GM18526 (cell line): ENCODE measurements around the gene TCF15.

Source experiments
- POLR2A ChIP-seq: IDR thresholded peaks from 3 replicates; pipeline ENCODE4 v1.6.1; 2011; ENCODE audit not compliant: insufficient read length; ENCODE audit errors: extremely low read depth

Gene TCF15

DNA sequence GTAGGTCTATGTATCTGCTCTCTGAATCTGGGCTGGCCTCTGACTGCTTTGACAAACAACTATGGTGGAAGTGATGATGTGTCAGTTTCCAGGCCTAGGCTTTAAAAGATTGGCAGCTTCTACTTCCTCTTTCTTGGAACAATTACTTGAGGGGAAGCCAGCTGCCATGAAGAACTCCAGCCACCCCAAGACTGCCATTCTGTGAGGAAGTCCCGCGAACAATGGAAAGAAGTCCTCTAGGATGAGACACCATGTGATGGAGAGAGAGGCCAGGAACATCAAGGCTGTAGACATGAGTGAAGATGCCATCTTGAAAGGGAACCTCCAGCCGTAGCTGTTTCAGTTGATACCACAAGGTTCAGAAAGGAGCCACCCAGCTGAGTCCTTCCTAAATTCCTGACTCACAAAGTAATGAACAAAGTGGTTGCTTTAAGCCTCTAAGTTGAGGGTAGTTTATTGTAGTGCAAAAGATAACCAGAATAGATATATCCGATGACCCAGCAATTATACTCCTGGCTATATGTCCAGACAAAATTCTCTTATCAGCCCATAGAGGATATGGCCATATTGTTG lies 15.3 kb upstream of the TCF15 start:
- no peak for TF ChIP-seq POLR2A

DNA sequence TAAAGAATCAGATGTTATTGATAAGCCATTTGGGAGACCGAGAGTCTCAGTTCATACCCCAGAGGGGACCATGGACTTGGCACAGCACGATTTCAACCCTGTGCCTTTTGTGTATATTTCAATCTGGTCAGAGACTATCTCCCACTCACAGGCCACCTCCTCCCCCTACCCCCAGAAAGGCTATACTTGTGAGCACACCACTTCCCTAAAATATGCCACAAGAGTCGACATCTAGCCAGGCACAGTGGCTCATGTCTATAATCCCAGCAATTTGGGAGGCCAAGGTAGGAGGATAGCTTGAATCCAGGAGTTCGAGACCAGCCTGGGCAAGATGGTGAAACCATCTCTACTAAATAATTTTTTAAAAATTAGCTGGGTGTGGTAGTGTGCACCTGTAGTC lies 13.6 kb upstream of the TCF15 start:
- TF ChIP-seq POLR2A: no peak

DNA sequence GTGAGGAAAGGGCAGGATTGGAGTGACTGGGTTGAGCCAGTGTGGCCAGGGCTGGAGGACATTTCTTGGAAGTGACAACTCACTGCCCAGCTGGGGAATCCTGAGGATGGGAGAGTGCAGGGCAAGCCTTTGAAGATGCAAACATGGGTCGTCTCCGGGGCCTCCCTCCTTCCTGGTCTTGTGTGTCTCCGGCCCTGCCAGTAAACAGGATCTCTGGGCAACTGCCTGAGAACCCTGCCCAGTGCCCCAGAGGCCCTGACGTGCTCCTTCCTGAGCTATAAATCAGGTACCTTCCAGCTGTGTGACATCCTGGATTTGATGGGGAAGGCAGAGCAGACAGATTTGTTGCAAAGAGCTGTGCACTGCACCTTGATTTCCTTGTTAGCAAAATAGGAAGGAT lies 12.9 kb upstream of the TCF15 start:
- no peak for TF ChIP-seq POLR2A

DNA sequence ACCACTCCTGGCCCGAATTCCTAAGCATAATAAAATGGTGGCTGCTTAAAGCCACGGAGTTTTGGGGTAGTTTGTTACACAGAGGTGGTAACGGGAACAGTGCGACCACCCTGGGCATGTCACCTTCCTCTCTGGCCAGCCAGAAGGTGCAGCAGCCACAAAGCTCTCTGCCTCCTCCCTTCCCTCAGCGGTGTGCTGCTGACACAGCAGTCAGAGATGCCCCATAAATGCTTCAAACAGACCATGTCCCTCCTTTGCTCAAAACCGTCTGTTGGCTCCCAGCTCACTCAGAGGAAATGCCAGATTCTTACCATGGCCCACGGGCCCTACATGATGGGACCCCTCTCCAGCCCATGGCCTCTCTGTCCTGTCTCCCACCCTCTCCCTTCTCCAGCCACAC lies 12.1 kb upstream of the TCF15 start:
- no peak for TF ChIP-seq POLR2A

DNA sequence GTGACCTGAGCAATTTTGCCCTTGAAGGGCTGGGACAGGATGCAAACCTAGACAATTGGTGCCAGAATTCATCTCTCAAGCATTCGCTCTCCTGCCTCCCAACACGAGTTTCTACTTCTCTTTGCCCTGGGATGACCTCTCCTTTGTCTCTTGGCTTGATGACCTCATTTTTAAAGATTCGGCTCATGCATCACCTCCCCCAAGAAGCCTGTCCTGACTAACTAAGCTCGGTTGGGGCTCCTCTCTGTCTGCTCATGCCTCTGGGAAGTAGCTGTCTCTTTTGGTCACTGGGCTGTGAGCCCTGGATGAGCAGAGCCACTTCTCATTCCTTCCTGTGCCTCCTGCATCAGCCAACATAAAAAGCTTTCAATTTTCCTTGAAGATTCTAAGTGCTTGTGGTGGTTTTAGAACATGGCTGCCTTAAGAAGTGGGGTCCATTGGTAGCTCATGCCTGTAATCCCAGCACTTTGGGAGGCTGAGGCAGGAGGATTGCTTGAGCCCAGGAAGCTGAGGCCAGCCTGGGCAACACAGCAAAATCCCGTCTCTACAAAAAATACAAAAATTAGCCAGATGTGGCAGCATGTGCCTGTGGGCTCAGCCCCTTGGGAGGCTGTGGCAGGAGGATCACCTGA lies 11.1 kb upstream of the TCF15 start:
- TF ChIP-seq POLR2A: no peak

DNA sequence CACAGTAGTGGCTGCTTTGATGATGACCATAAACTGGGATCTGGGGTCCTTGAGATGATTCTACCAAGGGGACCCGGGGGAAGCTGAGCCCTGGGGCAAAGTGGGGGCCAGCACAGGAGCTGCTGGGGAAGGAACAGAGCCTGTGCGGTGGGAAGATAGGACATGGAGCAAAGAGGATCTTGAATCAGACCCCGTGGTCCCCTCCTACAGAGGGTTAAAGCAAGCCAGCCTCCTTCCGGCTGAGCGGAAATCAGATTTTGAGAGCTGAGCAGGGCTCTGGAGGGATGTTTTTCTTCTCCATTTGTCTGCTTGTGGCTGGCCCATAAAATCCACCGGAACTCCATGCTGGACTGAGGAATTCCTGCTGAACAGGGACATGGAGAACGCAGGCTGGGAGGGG lies 10.1 kb upstream of the TCF15 start:
- TF ChIP-seq POLR2A: no peak

DNA sequence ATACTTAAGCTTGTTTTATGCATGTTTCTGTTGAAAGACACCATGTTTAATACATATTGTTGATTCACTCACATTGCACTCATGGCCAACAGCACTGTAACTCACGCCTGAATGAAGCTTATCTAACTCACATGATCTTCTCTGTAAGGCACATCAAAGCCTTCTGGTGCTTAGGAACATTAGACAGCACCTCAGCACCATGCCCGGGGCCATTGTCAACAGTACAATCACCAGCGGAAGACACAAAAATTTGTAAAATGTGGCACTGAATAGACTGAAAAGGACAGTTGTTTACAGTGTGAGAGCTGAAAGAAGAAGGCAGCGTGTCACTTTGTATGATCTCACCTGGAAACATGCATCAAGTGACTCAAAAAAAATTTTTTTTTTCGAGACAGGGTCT lies 8.9 kb upstream of the TCF15 start:
- no peak for TF ChIP-seq POLR2A

DNA sequence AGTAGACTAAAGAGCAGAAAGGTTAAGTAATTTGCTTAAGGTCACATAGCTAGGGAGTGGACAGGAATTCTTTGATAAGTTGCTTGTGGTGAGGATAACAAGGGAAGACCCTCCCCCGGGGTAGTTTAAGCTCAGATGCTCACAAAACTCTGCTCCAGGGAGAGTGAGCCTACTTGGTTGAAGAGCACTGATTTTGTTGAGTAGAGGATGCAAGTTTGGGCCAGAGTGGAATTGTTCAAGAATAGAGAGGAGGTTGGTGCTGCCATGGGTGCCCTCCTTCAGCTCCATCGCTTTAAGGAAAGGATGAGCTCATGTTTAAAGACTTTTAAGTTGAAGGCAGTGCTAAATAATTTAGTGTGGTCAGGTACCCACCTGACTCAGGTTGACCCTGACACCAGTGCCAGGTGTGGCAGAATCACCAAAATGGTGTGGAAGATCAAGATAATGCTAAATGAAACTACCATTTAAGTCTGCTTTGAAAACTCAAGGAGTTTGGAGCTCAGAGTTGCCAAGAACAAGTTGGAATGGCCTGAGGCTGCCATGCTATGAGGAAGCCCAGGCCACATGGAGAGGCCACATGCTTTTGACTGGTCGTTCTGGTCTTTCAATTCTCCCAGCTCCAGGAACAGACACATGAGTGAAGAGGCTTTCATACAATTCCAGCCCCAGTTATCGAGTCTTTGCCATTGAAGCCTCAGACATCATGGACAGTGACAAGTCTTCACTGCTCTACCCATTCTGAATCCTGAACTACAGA lies 8.0 kb upstream of the TCF15 start:
- TF ChIP-seq POLR2A: no peak

DNA sequence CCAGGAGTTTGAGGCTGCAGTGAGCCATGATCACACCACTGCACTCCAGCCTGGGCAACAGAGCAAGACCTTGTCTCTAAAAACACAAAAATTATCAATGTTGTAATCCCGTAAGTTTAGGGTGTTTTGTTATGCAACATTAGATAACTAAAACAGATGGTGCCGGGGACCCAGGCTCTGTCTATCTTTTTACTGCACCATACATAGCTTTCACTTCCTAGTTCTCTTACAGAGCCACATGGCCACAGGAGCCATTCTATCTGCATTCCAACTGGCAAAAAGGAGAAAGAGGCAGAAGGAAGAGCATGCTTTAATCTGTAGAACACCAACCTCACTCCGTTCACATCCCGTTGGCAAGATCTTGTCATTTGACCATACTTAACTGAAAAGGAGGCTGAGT lies 5.4 kb upstream of the TCF15 start:
- no peak for TF ChIP-seq POLR2A

DNA sequence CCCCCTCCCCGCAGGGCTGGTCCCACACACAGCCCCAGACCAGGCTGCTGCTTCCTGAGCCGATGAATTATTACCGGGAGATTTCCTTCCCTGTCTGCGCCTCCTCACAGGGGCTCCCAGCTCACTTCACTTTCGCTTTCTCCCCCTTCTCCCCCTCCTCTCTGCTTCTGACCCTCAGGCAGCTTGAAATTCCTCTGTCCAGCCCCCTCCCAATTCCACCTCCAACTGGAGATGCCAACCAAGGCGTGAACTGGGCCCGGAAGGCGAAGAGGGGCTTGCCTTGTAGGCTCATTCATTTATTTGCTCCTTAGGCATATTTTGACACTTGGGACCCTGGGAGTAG lies 1.7 kb upstream of the TCF15 start:
- TF ChIP-seq POLR2A: no peak

DNA sequence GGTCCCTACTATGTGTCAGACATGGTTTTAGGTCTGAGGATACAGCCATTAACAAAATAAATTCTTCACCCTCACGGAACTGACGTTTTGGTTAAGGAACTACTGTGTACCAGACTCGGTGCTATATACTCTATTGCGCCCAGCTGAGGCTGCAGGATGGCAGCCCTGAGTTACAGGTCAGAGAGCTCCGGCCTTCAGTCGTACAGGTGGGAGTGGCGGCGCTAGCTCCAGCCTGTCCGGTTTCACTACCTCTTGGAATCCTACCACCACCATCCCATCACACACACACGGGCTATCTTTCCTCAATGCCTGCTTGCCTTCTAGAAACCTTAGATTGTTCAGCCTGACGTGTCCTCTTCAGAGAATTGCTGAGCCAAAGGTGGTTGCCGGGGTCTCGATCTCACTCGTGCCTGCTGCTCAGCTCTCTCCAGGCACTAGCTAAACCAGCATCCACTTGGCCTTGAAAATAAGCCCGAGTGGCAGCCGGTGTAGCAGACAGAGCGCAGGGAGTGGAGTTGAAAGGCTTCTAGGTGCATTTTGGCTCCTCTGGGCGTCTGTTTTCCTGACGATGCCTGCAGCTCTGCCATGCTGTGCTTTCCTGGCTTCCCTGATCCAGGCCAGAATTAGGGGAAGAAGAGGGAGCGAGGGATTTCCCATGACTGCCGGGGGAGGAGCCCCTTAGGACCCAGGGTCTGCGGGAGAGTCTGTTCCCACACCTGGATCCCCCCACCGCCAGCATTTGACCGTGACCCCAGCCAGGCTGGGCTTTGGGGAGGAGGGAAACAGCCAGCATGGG lies 1.1 kb upstream of the TCF15 start:
- no peak for TF ChIP-seq POLR2A

DNA sequence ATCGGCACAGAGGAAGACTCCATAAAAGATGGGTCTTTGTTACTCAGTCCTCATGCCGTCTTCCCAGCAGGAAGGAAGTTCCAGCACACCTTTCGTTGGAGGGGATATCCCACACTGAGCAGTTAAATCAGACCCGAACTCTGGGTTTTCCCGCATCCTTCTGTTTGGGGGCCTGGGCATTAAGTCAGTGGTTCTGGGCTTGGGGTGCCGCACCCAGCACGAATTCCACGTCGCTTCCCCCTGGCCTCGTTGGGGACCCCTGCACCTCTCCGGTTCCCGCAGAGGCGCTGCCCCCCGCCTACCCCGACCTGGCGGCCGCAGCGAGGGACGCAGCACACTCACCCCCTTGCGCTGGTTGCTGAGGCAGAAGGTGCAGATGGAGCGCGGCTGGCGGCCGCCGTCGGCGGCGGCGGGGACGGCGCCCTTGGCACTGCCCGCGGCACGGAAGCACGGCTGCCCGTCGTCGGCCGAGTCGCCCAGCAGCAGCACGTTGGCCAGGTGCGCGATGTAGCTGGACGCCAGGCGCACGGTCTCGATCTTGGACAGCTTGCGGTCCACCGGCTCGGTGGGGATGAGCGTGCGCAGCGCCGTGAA lies 641 bp downstream of the TCF15 start:
- TF ChIP-seq POLR2A: no peak

DNA sequence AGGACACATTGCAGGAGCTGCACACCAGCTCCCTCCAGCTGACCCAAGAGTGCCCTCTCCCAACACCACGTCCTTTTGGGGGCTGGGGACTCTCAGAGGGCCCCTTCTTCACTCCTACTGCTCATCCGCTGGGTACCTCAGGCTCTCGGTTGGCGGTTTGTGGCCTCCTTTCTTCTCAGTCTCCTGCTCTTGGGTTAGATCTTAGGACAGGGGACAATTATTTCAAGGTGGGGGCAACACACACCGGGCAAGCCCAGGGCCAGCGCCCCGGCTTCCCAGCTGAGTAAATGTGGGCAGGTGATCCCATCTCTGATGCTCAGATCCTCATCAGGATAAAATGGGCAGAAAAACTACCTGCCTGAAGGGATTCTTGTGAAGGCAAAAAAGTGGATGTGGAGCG lies 1.1 kb downstream of the TCF15 start:
- no peak for TF ChIP-seq POLR2A

DNA sequence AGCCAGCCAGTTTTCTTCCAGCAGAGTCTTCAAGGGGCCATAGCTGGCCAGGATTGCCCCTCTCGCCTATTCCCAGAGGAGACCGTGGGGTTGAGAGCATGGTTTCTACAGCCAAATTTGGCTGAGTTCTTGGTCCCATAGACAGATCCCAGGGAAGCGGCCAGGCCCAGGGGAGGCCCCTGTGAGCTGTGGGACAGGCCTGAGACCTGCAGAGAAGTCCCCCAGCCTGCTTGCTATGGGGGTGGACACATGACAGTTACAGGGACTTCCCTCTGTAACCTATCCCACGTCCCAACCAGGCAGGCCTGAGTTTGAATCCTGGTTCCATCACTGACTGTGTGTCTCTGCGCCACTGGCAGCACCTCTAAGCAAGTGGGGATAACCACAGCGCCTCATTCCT lies 2.6 kb downstream of the TCF15 start:
- no peak for TF ChIP-seq POLR2A

DNA sequence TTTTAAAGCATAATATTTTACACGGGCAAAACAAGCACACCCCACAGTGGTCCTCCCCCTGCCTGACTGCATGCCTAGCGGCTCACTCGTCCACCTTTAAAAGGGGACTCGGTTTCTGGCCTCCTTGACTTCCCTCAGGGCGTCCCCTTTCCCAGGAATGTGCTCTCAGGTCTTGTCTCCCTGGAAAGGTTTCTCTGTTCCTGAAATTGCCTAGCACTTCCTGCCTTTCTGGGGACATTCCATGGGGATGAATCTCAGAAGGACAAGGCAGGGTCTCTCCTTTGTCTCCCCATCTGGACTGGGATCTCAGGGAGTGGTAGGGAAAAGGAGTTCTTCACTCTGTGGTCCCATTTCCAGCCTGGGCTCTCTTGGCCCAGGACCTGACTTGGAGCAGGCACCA lies 4.9 kb downstream of the TCF15 start:
- TF ChIP-seq POLR2A: no peak
